Retinal pigment epithelial cell (primary cell): ENCODE measurements around the gene SLC5A11.

ENCODE experiments used
- DNase-seq: peaks from one replicate; pipeline ENCODE4 v3.0.0-alpha.2; 2010; ENCODE audit warnings: low read depth
- H3K4me3 ChIP-seq: 2 replicates; pipeline ENCODE4 v1.5.1; 2011; ENCODE audit warnings: mild to moderate bottlenecking, low read length, control low read depth, moderate library complexity
- CTCF ChIP-seq: conservative IDR thresholded peaks from 2 replicates; pipeline ENCODE4 v1.5.1; 2011; ENCODE audit warnings: low read depth, low read length, control low read depth, inconsistent platforms

SLC5A11 gene

GRCh38 chr16:24946155-24946554 is 100.4 kb downstream of the SLC5A11 start:
- TF ChIP-seq CTCF, result no peak
- H3K4me3 ChIP-seq, result no peak overlapping the region
- no peak for DNase-seq

GRCh38 chr16:24950275-24950674 is 104.5 kb downstream of the SLC5A11 start:
- no peak for TF ChIP-seq CTCF
- DNase-seq, result no peak
- H3K4me3 ChIP-seq, result no peak overlapping the region

GRCh38 chr16:24953306-24953705 is 107.5 kb downstream of the SLC5A11 start:
- no peak for TF ChIP-seq CTCF
- H3K4me3 ChIP-seq, result no peak overlapping the region
- no peak for DNase-seq

- no peak for TF ChIP-seq CTCF
- no peak for DNase-seq
- no peak overlapping the region for H3K4me3 ChIP-seq
Measured at GRCh38 chr16:24953721-24954120, 108.0 kb downstream of the SLC5A11 start.

- TF ChIP-seq CTCF, result no peak
- no peak for DNase-seq
- H3K4me3 ChIP-seq, result no peak overlapping the region
Measured at GRCh38 chr16:24954137-24954536, 108.4 kb downstream of the SLC5A11 start.

GRCh38 chr16:24955975-24956731 is 110.4 kb downstream of the SLC5A11 start:
- TF ChIP-seq CTCF, result no peak
- H3K4me3 ChIP-seq, result no peak overlapping the region
- DNase-seq, result no peak

GRCh38 chr16:24957887-24958286 is 112.1 kb downstream of the SLC5A11 start:
- no peak for TF ChIP-seq CTCF
- DNase-seq, result no peak
- H3K4me3 ChIP-seq, result no peak overlapping the region
